Activated CD4-positive, alpha-beta T cell treated with anti-CD3 and anti-CD28 coated beads, Interleukin-2, amount 50 U/mL, for 16 hours (primary cell): Measurements from ENCODE around the gene PKP1.

Experiments
- DNase-seq: peaks from one replicate; pipeline ENCODE4 v3.0.0-alpha.2; 2020

PKP1 gene

GRCh38 chr1:201282216-201282615 lies 1.1 kb upstream of the PKP1 start:
- no peak for DNase-seq

GRCh38 chr1:201283836-201284553 lies 689 bp downstream of the PKP1 start:
- no peak for DNase-seq

DNA sequence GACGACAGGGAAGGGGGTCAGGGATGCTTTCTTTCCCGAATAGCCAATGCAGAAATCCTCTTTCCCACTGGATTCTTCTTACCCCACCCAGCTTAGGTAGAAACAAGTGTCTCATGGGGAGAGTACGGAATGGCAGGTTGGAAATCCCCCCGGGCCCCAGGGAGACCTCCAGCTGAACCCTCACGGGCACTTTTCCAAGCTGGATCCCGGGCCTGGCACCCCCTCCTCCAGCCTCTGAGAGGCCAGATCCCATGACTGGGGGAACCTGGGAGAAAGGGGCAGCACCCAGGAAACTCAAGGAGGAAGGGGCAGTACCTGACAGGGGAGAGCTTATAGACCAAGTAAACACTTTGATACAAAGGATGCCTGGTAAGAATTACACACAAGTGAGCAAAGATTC lies 1.3 kb downstream of the PKP1 start:
- DNase-seq = no peak

DNA sequence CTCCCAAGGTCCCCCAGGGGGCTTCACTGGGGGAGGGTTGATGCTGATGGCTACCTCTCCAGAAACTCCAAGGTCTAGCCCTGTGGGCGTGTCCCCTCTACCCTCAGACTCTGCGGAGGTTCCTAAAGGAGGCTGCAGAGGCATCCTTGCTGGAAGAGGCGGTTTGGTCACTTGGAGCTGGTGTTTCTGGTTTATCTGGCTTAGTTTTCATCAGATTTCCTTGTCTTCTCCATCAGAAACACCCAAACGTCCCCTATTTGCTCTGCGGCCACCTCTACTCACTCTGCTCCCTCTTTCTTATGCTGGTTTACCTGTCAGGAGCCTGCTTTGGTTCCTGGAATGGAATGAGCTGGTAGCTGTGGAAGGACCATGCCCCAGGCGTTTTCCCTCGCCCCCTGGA lies 2.5 kb downstream of the PKP1 start:
- DNase-seq = no peak

GRCh38 chr1:201286445-201286844 lies 3.1 kb downstream of the PKP1 start:
- DNase-seq = no peak

DNA sequence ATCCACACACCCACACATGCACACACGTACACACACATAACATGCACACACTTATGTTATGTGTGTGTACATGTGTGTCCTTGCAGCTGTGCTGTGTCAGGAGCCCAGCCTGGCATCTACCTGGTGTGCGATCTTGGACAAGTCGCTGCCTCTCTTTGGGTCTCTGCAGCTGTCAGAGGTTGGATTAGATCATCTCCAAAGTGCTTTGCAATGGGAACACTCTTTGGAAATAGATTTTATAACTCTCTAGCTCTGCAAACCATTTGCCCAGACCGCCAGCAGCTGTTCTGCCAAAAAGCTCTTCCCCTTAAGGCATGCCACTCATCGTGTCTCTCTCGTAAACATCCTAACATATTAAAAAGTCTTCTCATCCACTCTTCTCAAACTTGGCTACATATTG lies 4.7 kb downstream of the PKP1 start:
- DNase-seq = no peak

DNA sequence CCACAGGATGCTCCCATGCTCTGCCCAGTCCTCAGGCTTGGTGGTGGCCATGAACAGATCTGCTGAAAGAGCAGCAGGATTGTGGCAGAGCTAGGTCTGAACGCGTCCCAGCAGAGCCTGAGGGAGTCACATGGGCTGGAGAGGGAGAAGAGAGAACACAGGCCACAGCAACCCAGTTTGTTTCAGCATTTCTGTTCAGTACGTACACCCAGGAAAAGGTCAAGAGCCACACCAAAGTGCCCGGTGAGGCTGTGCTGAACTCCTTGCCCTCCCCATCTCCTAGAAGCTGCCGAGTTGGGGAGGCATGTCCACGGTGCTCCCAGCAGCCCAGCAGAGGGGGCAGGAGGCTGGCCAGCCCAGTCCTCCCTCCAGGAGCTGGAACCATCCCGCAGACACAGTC lies 5.5 kb downstream of the PKP1 start:
- DNase-seq = no peak

GRCh38 chr1:201290551-201290950 lies 7.2 kb downstream of the PKP1 start:
- DNase-seq = no peak

DNA sequence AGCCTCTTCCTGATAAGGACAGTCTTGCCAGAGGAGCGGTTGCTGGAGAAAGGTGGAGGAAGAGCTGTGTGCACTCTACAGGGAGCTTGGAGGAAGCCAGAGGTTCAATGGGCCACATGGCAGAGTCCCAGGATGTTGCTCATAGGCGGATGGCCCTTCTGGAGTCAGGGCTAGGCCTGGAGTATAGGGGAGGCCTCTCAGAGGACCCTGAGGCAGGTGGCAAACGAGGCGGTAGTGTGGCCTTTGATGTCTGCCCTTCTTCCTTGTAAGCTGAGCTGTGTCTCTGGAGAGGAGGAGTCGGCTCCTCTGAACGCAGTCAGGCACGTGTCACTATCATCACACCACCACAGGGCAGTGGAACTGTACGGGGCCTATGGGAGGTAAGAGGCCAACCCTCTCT lies 8.6 kb downstream of the PKP1 start:
- no peak for DNase-seq

- no peak for DNase-seq
Observed at GRCh38 chr1:201294876-201295275, 11.6 kb downstream of the PKP1 start.

GRCh38 chr1:201295346-201295745 lies 12.0 kb downstream of the PKP1 start:
- no peak for DNase-seq

GRCh38 chr1:201295861-201296260 lies 12.6 kb downstream of the PKP1 start:
- no peak for DNase-seq

- DNase-seq = no peak
Observed at GRCh38 chr1:201296352-201296751, 13.0 kb downstream of the PKP1 start.

- DNase-seq = no peak
Observed at GRCh38 chr1:201298396-201299381, 15.4 kb downstream of the PKP1 start.

GRCh38 chr1:201299968-201300367 lies 16.7 kb downstream of the PKP1 start:
- no peak for DNase-seq

GRCh38 chr1:201300641-201301040 lies 17.3 kb downstream of the PKP1 start:
- DNase-seq = no peak

GRCh38 chr1:201302163-201303152 lies 19.2 kb downstream of the PKP1 start:
- no peak for DNase-seq

DNA sequence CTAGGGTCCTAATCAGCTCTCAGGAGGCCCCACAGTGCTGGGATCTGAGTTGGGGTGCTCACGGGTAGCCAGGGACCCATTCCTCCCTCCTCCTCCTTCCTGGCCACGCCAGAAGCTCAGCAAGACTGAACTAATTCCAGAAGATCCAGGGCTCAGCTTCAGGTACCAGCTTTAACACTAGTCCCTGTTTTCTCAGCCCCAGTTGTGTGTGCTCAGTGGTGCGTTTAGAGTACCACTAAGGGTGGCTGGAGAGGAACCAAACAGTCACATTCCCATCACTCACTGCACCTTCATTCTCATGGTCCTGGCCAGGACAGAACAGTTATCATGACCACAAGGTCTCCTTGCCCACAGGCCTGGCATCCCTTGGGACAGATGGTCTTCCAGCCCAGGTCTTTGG lies 20.8 kb downstream of the PKP1 start:
- no peak for DNase-seq

DNA sequence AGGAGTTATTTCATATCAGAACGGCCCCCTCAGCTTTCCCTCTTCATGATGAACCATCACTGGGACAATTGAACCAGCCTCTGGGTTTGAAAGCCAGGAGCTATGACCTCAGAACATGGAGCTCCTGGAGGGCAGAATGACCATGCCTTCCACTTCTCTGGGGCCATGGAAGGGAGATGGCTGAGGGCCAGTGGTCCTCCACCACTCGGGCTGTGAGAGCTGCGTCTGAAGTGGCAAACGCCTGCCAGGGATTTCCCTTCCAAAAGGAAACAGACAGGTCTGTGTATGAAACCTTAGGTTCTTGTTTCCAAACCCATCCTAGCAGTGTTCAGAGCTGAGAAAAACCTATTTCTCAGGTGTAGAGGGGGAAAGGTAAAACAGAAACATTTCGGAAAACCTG lies 22.5 kb downstream of the PKP1 start:
- DNase-seq = no peak

GRCh38 chr1:201307231-201307630 lies 23.9 kb downstream of the PKP1 start:
- no peak for DNase-seq

GRCh38 chr1:201307760-201308499 lies 24.6 kb downstream of the PKP1 start:
- DNase-seq = no peak

GRCh38 chr1:201309416-201309815 lies 26.1 kb downstream of the PKP1 start:
- no peak for DNase-seq
